ENCODE measurements around the gene RMND5B.

The RMND5B gene

GRCh38 chr5:178110511-178110910 is 20.3 kb upstream of the RMND5B start:
- Histone ChIP-seq H3K27ac (no peak overlapping the region), H3K36me3 (ENCODE audit: insufficient read depth) (no peaks in the 10 kb centered on the region), H4K20me1 (ENCODE audit: insufficient read depth) (no peaks in the 10 kb centered on the region), H3K27me3 (ENCODE audit: insufficient read depth, low read depth) (no peaks in the 10 kb centered on the region), H2AFZ (ENCODE audit: low read depth) (no peak overlapping the region), H3K9ac (no peak overlapping the region), H3K4me2 (no peak overlapping the region), H3K79me2 (ENCODE audit: insufficient read depth, low read depth) (no peaks in the 10 kb centered on the region), H3K4me1 (ENCODE audit: low read depth, poor library complexity, severe bottlenecking) (no peaks in the 10 kb centered on the region), H3K4me3 (IDR thresholded peaks at IDR 0.05; ENCODE audit: insufficient read depth, low read depth, low read length) (no peak overlapping the region)
- TF ChIP-seq CTCF (conservative IDR thresholded peaks at IDR 0.05; ENCODE audit: low read depth, low read length): no peak

GRCh38 chr5:178111925-178112324 is 18.9 kb upstream of the RMND5B start:
- Histone ChIP-seq H3K4me2 (no peak overlapping the region), H4K20me1 (ENCODE audit: insufficient read depth) (no peaks in the 10 kb centered on the region), H2AFZ (ENCODE audit: low read depth) (no peak overlapping the region), H3K4me3 (IDR thresholded peaks at IDR 0.05; ENCODE audit: insufficient read depth, low read depth, low read length) (no peak overlapping the region), H3K36me3 (ENCODE audit: insufficient read depth) (no peaks in the 10 kb centered on the region), H3K9ac (no peak overlapping the region), H3K79me2 (ENCODE audit: insufficient read depth, low read depth) (no peaks in the 10 kb centered on the region), H3K4me1 (ENCODE audit: low read depth, poor library complexity, severe bottlenecking) (no peaks in the 10 kb centered on the region), H3K27ac (no peak overlapping the region), H3K27me3 (ENCODE audit: insufficient read depth, low read depth) (no peaks in the 10 kb centered on the region)
- TF ChIP-seq CTCF (conservative IDR thresholded peaks at IDR 0.05; ENCODE audit: low read depth, low read length): no peak

- Histone ChIP-seq H3K79me2 (ENCODE audit: insufficient read depth, low read depth) (no peaks in the 10 kb centered on the region), H3K36me3 (ENCODE audit: insufficient read depth) (no peaks in the 10 kb centered on the region), H2AFZ (ENCODE audit: low read depth) (peak overlapping the region; percentile 45), H3K4me3 (IDR thresholded peaks at IDR 0.05; ENCODE audit: insufficient read depth, low read depth, low read length) (no peak overlapping the region), H3K4me1 (ENCODE audit: low read depth, poor library complexity, severe bottlenecking) (no peaks in the 10 kb centered on the region), H3K4me2 (peak overlapping the region; percentile 61), H3K27me3 (ENCODE audit: insufficient read depth, low read depth) (no peaks in the 10 kb centered on the region), H3K9ac (no peak overlapping the region), H4K20me1 (ENCODE audit: insufficient read depth) (no peaks in the 10 kb centered on the region), H3K27ac (no peak overlapping the region)
- no peak for TF ChIP-seq CTCF (conservative IDR thresholded peaks at IDR 0.05; ENCODE audit: low read depth, low read length)
These were observed 18.3 kb upstream of the RMND5B start for GRCh38 chr5:178112545-178112944.

- H3K4me3 ChIP-seq (IDR thresholded peaks at IDR 0.05; ENCODE audit: insufficient read depth, low read depth, low read length): no peak within 1 kb of the TSS
- no peaks in the 10 kb centered on the region for H3K79me2 ChIP-seq (ENCODE audit: insufficient read depth, low read depth)
- H3K36me3 ChIP-seq (ENCODE audit: insufficient read depth): no peaks in the 10 kb centered on the region
- TF ChIP-seq CTCF (conservative IDR thresholded peaks at IDR 0.05; ENCODE audit: low read depth, low read length): no peak
- H3K4me1 ChIP-seq (ENCODE audit: low read depth, poor library complexity, severe bottlenecking): no peaks in the 10 kb centered on the region
- H3K27me3 ChIP-seq (ENCODE audit: insufficient read depth, low read depth): no peaks in the 10 kb centered on the region
- no peak within 1 kb of the TSS for H3K9ac ChIP-seq
- H2AFZ ChIP-seq (ENCODE audit: low read depth): peak within 1 kb of the TSS; percentile 47
- H3K4me2 ChIP-seq: peak within 1 kb of the TSS; percentile 61
- H4K20me1 ChIP-seq (ENCODE audit: insufficient read depth): no peaks in the 10 kb centered on the region
- H3K27ac ChIP-seq: no peak within 1 kb of the TSS
These were observed 17.6 kb upstream of the RMND5B start, which contains the start of gene N4BP3 for GRCh38 chr5:178113141-178113787. TSS of gene N4BP3 (plus strand) at chr5:178113532. CDS start at chr5:178119584, 6,052 bp downstream.

Measured in KMS-11 (cell line).